SHP77 (cell line): ENCODE results near the gene NEDD4L.
A peak's percentile ranks its signal among the peaks of the same experiment; 100 is the strongest.
"Not testable (repeated sequence)": the region's sequence is repeated elsewhere in the genome, so short reads cannot be mapped to it uniquely, and the experiment has no call there.

Source experiments
- DNase-seq, 2 experiments: peaks; one replicate each; lab custom pipeline; 2025; lab: John Stamatoyannopoulos, UW

NEDD4L gene

DNA sequence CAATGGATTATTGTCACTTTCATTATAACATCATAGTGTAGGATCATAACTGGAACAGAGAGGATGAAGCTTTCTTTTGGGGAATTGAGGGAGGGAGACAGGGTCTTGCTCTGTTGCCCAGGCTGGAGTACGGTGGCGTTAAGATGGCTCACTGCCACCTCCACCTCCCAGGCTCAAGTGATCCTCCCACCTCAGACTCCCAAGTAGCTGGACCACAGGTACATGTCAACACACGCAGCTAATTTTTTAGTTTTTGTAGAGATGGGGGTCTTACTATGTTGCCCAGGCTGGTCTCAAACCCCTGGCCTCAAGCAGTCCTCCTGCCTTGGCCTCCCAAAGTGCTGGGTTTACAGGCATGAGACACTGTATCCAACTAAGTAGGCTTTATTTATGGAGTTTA lies 221.5 kb downstream of the NEDD4L start:
- DNase-seq: not testable (repeated sequence)

DNA sequence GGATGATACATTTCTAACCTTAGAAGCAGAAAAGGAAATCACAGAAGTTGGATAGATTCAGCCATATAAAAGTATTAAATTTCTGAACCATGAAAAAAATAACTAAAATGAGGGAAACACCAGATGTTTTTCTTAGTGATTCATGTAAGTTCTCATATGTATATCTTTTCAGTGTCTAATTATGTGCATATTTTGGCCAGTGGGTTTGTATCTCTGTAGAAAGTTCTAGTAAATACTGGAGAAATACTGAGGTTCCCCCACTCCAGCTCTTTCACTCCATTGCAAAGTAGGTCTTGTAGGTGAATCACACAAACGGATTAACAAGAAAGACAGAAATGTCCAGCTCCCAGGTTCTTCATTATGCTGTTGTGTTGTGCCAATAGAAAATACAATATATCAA lies 222.3 kb downstream of the NEDD4L start:
- no peak for DNase-seq

DNA sequence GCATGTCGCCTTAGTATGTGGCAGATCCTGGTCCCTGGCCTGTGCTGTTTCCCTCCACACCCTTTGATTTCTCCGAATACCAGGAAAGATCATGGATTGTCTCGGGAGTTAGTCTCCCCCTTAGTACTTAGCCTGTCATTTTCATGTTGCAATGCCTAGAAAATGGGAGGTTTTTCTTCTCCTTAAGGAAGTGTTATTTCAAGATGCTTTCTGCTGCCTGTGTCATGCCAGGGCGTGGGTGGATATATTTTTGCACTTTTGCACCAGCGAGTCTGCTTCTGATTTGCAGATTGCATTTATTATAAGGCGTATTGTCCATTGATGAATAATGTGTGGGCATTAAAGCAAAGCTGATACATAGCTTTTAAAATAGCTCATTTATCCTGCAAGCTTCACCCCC lies 223.5 kb downstream of the NEDD4L start:
- DNase-seq: no peak

DNA sequence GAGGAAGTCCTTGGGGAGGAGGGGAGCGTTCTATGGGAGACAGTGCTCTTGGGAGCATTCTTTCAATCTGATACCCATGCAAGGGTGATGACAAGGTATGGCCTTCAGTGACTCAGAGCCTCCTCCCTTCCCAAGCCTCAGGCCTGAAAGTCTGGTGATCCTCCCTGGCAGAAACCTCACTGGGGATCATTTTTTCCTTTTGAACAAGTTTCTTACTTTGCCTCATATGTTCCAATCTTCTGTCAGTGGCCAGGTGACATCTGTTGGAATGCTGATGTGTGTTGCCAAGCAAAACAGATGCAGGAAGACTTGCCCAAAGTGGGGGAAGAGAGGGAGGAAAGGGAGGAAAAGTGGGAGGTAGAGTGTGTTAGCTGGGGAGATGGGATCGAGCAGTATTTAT lies 224.8 kb downstream of the NEDD4L start:
- no peak for DNase-seq

DNA sequence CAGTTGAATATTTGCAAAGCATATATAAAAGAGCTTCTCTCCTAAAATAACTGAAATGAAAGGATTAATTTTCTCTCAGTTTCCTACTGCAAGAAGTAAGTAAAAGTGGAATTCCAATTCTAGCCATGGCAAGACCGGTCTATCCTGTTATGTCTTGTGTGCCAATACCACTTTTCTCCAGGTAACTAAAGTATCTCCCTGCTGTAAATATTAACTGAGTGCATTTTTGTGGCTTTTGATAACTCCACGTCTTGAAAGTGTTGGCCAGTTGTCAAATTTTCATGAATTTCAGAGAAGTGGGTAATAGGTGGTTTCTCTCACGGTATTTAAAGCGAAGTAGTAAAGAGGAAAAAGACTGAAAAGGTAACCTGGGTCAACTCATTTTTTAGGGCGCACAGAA lies 225.9 kb downstream of the NEDD4L start:
- DNase-seq: no peak

DNA sequence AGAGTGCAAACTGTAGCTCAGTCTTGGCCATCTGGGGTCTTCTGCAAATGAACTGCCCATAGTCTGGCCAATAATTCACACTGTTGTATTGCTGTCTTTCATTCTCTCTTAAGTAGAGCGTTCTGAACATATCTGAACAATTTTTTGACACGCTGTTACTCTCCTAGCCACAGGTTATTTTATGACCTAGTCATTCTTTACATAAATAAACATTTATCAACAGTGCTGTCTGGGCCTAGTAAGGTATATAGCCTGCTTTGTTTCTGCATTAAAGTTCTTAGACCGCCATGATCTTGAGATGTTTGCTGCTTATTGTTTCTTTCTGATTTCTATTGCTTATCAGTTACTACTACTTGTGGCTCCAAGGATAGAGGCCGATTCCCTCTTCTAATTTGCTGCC lies 226.4 kb downstream of the NEDD4L start:
- DNase-seq: no peak

DNA sequence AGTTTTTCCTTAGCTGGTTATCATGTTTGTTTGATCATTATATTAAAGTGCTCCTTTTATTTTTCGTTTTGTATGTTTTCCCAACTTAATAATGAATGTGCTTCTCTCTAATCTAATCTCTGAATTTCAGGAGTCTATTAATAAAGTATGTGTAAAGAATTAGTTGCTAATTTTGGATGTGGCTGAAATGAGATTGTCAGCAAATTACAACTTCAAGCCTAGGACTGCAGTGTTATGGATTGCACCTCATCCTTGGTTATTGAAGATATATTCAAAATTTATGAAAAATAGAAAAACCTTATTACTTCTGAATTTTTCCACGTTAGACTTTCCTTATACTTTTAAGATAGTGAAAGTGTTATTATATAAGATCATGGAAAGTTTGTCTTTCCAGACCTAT lies 227.7 kb downstream of the NEDD4L start:
- DNase-seq: no peak

DNA sequence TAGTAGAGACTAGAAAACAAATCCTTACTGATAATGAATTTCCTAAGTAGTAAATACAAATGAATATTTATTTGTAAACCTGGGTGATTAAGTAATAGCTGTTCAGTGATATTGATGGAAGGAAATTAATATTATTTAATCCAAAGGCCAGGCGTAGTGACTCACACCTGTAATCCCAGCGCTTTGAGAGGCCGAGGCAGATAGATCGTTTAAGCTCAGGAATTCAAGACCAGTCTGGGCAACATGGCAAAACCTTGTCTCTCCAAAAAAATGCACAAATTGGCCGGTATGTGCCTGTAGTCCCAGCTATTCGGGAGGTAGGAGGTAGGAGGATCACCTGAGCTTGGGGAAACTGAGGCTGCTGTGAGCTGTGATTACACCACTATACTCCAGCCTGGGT lies 228.2 kb downstream of the NEDD4L start:
- no peak for DNase-seq

DNA sequence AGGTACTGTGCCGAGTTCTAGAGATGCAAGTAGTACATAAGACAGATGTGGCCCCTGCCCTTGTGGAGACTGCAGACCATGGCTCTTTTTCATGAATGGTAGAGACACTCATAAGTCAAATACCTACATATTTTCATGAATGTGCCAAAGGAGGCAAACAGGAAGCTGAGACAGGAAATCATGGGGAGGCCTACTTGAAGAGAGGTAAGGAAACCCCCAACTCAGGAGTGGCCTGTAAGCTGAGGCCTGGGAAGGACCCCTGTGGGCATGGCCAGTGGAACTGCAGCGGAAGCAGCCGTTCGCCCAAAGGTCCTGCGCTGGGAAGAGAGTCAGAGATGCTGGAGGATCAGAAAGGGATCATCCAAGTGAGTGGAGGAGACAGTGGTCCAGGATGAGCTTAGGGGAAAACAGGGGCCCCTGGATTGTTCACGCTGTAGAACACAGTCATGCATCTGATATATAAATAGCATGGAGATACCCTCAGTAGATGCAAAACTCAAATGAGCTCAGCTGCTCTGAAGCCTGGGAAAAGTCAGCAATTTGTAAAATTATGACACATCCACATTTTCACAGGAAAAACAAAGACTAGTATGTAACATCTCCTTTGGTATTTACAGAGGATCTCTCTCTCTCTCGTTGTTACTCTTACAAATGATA lies 228.9 kb downstream of the NEDD4L start:
- DNase-seq: no peak

DNA sequence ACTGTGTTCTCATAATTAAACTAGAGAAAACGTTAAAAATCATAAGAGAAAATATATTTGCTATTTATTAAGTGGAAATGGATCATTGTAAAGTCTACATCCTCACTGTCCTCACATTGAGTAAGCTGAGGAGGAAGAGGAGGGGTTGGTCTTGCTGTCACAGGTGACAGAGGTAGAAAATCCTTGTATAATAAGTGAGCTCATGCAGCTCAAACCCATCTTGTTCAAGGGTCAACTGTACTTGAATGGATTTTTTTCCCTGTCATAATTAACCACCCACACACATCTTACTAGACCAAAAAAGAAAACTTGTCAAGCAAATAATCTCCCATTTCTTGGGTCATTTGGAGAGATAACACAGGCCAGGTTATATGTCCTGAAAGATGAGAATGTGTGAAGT lies 231.2 kb downstream of the NEDD4L start:
- DNase-seq: no peak

DNA sequence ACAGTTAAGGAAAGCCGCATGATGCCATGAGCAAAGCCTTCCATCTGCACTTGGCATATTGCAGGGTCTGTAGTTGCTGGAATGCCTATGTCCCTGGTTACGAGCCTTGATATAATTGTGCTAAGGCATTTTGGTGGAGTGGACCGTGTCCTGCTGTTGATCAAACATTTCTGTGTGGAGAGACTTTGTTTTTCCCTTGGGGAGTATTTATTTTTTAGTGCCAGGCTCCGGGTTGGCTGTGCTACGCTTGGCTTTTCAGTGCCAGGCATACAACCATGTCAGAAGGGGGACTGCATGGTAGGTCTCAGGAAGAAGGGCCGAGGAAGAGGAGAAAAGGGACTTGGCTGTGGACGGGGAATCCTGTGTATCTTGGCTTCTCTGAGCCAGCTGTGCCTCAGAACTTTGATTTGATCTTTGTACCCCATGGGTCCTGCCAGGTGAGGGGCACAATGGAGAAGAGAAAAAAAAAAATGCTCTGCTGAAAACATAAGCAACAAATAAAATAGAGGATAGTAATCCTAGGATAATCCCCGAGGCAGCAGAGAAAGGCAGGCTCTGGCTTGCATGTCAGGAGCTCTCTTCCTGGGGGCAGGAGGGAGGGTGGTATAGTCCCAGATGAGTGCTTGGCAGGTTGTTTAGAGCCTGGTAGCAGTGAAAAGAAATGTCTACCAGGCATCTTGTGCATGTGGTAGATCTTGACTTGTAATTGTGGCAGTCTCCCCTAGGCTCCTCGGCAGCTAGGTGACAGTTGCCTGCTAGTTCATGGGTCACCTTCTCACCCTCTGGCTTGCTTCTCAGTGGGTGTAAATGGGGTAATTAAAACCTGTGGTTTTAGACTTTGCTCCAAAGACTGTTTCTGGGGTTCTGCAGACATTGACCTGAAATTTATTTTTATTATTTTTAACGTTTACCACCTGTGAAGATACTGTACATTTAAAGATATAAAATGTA lies 233.0 kb downstream of the NEDD4L start:
- no peak for DNase-seq

DNA sequence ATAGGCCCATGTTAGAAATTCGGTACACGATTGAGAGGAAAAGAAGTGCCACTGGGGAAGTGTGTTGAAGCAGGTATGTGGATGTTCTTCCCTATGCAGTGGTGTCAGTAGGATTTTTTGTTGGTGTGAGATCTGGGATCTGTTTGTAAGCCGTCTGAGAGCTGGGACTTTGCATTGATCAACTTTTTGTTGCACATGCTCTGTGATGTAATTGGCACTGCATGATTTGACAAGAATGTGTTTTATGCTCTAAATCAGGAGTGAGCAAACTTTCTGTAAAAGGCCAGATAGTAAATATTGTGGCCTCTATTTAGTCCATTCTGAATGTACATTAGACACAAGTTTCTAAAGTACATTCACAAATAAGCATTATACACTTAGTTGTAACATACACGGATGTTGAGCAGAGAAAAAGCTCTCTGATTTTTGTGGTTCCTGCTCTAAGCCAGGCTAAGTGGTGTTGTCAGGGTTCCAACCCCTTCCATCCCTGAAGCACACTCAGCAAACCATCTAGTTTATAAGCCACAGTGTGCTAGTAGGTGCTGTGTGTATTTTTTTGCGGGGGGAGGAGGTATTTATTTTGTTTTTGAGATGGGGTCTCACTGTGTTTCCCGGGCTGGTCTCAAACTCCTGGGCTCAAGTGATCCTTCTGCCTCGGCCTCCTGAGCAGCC lies 235.6 kb downstream of the NEDD4L start:
- no peak for DNase-seq

DNA sequence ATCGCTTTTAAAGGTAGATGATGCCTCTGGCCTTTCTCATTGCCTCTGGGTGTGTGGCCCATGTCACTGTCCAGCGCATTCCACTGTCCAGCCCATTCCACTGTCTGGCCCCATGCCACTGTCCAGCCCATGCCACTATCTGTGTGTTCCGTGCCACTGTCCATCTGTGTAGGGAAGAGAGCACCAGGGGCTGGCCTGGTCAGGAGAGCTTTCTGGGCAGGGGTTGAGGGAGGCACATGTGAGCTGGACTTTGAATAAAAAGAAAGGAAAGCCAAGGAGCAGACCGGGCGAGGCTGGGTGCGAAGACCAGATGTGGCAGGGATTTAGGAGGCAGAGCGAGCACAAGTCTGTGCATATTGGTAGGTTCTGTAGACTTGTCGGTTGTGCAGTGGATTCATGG lies 236.2 kb downstream of the NEDD4L start:
- no peak for DNase-seq

DNA sequence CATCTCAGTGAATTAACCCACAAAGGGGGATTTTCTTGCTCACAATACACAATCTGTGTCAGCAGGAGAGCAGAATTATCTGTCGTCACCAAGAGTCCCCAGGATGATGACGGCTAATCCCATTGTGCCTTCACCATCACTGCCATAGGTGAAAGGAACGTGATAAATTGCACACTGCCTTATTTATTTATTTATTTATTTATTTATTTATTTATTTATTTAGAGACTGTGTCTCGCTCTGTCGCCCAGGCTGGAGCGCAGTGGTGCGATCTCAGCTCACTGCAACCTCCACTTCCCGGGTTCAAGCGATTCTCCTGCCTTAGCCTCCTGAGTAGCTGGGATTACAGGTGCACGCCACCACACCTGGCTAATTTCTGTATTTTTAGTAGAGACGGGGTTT lies 238.8 kb downstream of the NEDD4L start:
- not testable (repeated sequence) for DNase-seq

DNA sequence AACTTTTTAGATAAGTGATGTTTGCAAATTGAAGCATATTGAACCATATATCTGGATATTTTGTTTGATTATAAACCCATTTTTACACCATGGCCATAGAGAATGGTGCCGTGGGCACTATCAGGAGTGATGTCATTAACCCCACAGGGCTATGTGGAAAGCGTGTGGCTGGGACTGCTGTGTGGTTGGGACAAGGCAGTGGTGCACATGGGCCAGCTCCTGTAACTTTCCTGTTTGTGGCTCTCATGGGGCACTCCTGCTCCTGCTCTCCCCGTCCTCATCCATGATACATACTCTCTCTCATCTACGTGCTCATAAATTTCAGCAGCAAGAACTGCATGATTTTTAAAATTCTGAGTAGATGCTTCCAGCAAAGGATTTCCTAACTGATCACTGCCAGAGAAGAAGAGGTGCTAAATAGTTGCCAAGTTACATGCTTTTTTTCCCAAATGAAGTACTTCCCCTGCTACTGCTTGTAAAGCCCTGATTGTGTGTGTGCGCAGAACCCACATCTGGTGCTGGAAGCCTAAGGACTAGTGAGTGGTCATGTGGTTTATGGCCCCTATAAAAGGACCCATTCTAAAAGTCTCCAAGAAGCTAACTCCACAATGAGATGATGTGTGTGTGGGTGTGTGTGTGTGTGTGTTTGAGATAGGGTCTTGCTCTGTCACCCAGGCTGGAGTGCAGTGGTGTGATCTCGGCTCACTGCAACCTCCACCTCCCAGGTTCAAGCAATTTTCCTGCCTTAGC lies 240.8 kb downstream of the NEDD4L start:
- no peak for DNase-seq

DNA sequence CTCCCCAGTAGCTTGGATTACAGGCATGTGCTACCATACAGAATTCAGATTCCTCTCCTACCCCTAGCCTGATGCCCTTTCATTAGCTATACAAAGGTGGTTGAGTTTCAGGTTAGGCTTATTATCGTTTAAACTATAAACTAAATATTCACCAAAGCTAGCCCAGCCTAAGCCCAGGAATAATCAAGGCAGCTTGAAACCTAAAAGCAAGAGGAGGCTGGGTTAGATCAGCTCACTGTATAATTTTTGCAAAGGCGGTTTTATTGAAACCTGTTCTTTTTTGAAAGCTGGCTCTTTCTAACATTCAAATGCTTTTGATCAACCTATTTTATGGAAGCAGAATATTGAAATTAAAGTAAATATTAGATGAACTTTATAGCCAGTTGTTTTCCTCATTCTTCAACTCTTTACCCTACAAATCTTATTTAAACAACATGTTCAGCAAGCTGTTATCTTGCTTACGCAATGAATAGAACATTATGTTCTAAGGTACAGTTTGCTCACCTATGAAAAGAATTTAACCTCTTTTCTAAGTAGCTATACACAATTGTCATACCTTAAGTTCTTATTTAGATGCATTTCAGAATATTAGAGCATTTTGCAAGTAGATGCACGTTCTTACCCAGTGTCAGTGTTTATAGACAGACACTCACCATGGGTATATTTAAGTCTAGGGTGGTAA lies 241.6 kb downstream of the NEDD4L start:
- no peak for DNase-seq

DNA sequence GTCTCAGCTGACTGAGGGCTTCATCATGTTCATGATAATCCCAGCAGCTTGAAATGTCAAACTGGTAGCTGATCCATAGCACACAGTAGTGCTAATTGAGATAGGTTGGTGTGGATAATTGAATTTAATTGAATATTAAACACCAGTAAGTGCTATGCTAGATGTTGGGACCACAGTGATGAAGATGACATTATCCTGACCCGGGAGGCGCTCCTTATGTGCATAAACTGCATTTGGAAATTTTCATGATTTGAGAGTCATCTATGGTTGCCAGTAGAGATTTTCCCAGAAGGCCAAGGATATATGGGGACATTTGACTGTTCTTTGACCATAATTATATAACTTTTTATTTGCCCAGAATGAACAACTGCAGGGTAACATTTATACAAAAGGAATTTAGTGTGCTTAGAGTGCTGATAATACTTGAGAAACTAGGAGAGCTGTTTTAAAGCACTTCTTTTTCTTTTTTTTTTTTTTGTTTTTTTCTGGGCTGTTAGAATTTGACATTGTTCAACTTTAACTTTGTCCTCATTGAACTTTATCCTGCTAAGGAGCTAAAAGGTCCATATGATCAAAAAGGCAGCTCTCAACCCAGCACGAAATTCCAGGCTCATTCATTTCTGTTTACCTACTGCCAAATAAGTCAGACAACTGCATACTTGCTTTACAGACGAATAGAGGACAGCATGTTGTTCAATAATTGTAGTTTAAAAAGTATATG lies 242.8 kb downstream of the NEDD4L start:
- DNase-seq: no peak

DNA sequence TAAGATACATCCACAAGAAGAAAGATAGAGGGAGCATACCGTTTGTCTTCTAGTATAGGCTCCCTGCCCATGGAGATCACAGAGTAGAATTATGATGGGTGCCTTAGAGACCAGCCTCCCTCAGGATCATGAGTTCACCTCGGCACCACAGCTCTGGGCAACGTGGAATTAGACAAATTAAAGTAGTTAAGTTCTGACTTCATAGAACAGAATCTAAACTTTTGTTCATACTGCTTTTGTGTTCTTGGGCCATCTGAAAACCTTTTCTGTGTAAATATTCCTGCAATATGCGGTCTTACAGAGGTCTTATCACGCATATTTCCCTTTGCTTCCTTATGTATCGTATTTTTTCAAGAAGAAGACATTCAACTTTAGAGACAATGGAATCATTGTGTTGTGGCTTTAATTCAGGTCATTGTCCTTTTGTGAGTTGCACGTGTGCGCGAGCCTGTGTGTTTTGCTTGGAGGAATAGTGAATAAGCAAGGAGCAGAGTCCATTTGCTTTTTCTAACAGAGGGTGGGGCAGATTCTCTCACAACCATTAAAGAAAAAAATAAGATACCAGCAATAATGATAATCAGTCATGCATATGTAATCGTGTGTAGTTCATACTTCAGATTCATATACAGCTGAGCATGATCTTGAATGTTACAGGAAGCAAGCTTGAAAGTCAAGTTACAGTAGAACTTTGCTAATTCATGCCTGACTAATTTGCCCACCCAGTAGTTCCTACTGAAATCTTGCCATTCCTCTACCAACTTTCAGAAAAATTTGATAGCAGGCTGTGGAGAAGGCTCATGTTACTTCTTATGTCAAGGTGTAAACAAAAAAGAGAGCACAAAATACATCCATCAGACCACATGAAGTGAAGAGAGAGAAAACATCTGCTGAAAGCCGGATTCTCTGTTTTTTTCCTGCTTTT lies 243.6 kb downstream of the NEDD4L start:
- DNase-seq: no peak

DNA sequence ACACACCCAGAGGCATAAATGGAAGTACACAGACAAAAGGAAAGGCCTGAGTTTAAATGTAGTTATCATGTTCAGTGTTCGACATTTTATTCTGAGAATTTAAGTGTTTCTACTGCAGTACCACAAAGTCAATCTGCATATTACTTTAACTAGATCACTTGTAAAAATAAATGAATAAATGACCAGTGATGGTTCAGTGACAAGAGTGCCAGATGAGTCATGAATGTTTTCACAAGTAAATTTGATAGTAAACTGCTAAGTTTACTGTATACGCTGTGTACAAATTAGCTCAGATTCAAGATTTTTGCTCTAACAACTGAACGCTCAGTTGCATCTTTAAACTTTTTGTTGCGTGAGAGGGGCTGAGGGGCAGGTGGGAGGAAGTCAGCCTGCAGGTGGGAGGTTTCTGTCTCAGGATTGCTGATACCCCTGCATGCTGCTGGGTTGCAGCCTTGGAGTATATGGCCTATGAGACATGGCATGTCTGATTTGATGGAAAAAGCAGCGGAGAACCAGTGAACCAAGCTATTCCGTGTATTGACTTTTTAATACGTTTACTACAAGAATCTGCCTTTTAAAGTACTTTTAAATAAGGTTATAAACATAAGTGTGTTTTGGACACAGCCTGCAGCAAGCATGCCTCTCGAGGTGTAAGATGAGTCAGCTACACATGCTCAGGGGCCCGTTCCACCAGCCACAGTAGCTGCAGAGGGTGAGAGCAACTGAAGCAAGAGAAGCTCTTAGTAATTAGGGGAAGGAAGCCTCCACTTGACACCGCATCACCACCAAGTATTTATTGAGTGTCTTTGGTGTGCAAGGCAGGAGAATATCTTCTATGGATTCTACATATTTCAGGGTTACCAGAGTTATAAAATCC lies 245.1 kb downstream of the NEDD4L start:
- DNase-seq: peak in 1 of 2 experiments; percentile 1
